GM19240 (cell line): Measurements from ENCODE around the gene OR6C6.
"Not testable (repeated sequence)": the region's sequence is repeated elsewhere in the genome, so short reads cannot be mapped to it uniquely, and the experiment has no call there.

Experiments
- DNase-seq: peaks from one replicate; pipeline ENCODE4 v3.0.0; 2011; ENCODE audit warnings: low spot score; ENCODE audit not compliant: insufficient read length

OR6C6 gene

GRCh38 chr12:55296469-55296868, at the start of gene OR6C6:
TSS of gene OR6C6 (minus strand) at chr12:55296569. CDS start at chr12:55295232, 1,337 bp downstream.
- DNase-seq: no peak

GRCh38 chr12:55336002-55336401, 39.6 kb upstream of the OR6C6 start:
- no peak for DNase-seq

- no peak for DNase-seq
Measured at GRCh38 chr12:55330446-55330845, 34.1 kb upstream of the OR6C6 start, which contains the start of gene OR6C3. TSS of gene OR6C3 (plus strand) at chr12:55330746. CDS start at chr12:55331701, 955 bp downstream.

- DNase-seq: not testable (repeated sequence)
Measured at GRCh38 chr12:55325801-55326200, 29.4 kb upstream of the OR6C6 start.

DNA sequence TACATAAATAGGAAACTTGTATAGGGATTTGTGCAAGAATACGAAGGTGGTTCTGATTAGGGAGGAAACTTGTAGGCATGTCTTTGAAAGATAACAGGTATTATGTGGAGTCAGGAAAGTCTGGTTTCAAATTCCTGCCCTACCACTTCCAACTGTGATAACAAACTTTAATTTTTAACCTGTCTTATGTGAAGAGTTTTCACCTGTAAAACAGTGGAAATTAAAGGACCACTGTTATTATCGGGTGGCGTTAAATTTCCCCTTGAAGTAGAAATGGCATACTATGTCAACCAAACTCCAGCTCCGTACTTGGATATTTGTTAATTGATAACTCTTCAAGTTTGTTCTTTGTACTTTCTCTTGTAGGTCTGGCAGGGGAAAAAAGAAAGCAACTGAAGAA, 23.8 kb upstream of the OR6C6 start:
- no peak for DNase-seq

- no peak for DNase-seq
Measured at GRCh38 chr12:55314043-55314442, 17.7 kb upstream of the OR6C6 start, which contains the start of gene OR6C1. TSS of gene OR6C1 (plus strand) at chr12:55314343. CDS start at chr12:55320600, 6,257 bp downstream.

DNA sequence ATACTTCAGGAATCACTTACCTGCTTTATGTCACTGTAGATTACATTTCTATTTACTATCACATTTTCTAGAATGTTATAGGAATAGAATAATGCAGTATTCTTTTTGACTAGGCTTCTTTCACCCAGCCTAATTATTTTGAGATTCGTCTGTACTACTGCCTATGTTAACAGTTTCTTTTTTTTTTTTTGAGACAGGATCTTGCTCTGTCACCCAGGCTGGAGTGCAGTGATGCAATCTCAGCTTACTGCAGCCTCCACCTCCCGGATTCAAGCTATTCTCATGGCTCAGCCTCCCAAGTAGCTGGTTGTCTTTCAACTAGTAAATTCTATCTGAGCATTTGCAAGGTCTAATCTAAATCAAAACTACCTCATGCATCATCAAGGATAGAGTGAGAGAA, 6.4 kb downstream of the OR6C6 start:
- no peak for DNase-seq

DNA sequence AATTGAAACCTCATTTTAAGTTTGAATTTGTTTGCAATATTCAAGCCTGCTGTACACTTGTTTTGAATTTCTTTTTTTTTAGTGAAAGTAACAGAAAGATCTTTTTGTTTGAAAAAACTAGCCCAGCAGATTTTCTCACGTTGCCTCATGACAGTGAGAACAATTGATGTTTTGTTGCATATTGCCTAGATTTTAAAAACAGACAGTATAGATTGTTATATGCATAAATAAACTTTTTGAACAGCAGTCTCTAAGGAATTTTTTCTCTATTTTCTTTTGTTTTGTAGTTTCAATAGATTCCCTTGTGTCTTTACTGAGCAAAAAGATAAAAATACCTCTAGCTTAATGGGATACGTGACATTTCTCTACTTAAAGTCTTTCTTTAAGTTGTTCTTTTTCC, 15.4 kb downstream of the OR6C6 start:
- DNase-seq: no peak

DNA sequence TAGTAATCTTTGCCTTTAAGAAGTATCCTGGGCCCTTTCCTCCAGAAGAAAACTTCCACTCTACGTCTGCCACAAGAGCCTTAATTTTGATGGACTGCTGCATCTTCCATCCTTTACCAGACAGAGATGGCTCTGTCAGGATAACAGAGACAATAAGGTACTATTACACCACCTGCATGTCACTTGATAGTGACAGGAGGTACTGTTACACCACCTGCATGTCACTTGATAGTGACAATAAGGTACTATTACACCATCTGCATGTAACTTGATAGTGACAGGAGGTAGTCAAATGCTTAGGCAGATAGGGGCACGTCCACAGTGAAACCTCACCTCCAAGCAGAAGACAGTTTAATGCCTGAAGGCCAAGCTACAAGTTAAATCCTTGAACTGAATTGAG, 38.1 kb downstream of the OR6C6 start:
- no peak for DNase-seq

- DNase-seq: no peak
Measured at GRCh38 chr12:55256831-55257230, 39.5 kb downstream of the OR6C6 start.

DNA sequence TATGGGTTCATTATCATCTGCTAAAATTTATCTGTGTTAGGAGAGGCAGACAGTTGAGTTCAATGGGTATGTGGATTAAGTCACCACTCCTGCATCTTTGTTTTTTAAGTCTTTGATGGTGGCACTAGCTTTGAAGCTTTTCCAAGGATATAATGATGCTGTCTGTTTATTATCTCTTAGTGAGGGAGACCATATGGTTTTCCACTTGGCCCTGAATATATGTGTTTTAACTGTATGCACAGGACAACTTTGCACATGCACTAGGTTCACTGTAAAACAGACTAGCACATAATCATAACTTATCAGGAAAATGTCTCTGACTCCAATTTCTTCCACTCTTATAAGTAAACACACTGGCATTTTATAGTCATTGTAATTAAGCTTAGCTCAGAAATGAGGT, 43.1 kb downstream of the OR6C6 start:
- DNase-seq: no peak

DNA sequence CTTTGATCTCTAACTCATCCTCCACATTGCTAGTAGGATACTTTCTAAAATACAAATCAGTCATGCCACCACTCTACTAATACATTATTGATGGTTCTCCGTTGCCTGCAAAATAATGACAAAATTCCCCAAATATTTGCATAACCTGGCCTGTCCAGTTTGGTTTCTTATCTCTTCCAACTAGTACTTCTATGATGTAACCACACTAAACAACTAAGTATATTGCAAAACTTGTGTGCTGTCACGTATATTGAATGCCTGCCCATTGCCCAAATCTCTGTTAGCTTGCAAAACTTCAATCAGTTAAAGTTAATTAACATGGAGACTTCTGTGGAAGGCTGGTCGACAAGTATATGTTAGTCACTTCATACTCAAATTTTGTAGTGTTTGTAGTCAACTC, 45.4 kb downstream of the OR6C6 start:
- DNase-seq: no peak

GRCh38 chr12:55246159-55246558, 50.2 kb downstream of the OR6C6 start:
- DNase-seq: no peak

DNA sequence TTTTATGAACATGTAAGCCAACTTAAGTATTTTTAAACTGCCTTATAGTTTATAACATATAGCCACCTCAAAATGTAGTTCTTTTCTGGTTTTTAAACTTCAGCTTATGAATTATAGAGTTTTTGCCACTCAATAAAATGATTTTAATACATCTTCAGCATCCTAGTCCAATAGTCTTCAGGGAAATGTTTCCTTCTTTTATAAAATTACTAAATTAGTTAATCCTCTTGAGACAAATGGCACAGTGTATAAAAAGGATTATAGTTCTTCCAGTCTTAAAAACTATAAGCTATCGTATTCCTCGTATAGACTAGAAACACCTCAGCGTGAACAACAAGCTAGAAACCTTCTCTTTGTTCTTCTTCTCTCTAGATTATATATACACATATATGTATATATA, 52.1 kb downstream of the OR6C6 start, which contains the start of gene OR6C74:
Gene OR6C74 (plus strand): TSS at position 301 of the 400 bp plus-strand sequence. CDS start 2,679 bp downstream, outside the sequence.
- no peak for DNase-seq
